Mammary epithelial cell (primary cell): ENCODE measurements around the gene TFF2.

ENCODE experiments used
- EZH2 ChIP-seq: IDR thresholded peaks from 2 replicates; pipeline ENCODE4 v1.6.1; 2012; ENCODE audit warnings: low read length, inconsistent platforms, borderline replicate concordance
- TF ChIP-seq, protein P1 (sequence below), 2 donors: IDR thresholded peaks in 1 of 2; conservative IDR thresholded peaks in 1 of 2; 2 replicates each; pipeline ENCODE4 v1.5.1; 2011 to 2012; ENCODE audit warnings: inconsistent platforms in 2 of 2, low read length in 2 of 2, mild to moderate bottlenecking in 2 of 2, control low read depth in 1 of 2, low read depth in 1 of 2; ENCODE audit not compliant: insufficient read depth in 1 of 2; ENCODE audit errors: extremely low read depth in 1 of 2

DNA sequence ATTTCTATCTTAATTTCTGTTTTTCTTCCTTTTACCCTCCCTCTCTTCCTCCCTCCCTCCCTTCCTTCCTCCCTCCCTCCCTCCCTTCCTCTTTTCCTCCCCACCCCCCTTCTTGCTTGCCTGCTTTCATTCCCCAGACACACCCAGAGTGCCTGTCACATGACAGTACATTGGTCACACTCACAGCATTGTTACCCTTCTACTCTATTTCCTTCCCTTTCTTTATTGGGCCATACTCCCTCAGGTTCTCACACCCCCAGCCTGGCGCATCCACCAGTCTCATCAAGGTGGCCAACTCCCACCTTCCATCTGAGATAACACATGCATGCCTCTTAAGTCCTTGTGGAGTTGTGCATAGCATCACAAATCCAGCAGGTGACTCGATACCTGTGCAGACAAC, 34.2 kb upstream of the TFF2 start:
- TF ChIP-seq, protein P1, sequence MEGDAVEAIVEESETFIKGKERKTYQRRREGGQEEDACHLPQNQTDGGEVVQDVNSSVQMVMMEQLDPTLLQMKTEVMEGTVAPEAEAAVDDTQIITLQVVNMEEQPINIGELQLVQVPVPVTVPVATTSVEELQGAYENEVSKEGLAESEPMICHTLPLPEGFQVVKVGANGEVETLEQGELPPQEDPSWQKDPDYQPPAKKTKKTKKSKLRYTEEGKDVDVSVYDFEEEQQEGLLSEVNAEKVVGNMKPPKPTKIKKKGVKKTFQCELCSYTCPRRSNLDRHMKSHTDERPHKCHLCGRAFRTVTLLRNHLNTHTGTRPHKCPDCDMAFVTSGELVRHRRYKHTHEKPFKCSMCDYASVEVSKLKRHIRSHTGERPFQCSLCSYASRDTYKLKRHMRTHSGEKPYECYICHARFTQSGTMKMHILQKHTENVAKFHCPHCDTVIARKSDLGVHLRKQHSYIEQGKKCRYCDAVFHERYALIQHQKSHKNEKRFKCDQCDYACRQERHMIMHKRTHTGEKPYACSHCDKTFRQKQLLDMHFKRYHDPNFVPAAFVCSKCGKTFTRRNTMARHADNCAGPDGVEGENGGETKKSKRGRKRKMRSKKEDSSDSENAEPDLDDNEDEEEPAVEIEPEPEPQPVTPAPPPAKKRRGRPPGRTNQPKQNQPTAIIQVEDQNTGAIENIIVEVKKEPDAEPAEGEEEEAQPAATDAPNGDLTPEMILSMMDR (conservative IDR thresholded peaks at IDR 0.05 in 1 of 2, IDR thresholded peaks at IDR 0.05 in 1 of 2; ENCODE audit: extremely low read depth in 1 of 2, insufficient read depth in 1 of 2, low read depth in 1 of 2, low read length in 2 of 2) = no peak
- no peak for TF ChIP-seq EZH2
